Activated naive CD8-positive, alpha-beta T cell treated with anti-CD3 and anti-CD28 coated beads, Interleukin-2, amount 10 ng/mL, durations not matched to agents 7 days and 5 days (primary cell): ENCODE data around the gene THNSL1. TPM values are rescaled to one million over a fixed set of nuclear protein-coding genes. Genes with fewer than 3 reads are reported as not detected.
A peak's percentile ranks its signal among the peaks of the same experiment; 100 is the strongest.
"Not testable (repeated sequence)": the region's sequence is repeated elsewhere in the genome, so short reads cannot be mapped to it uniquely, and the experiment has no call there.

Source experiments
- ATAC-seq: fragments of 150-1000 bp; cut with Tn5 transposase; one replicate; pipeline ENCODE4 v1.10.0; 2021; ENCODE audit warnings: low read depth, moderate library complexity
- POLR2A ChIA-PET: fragments of 350-600 bp; sonication (Branson Sonifier 250); formaldehyde crosslinking; loops from one replicate; lab custom pipeline; 2021; ENCODE audit warnings: antibody characterized with exemption; lab: Charles Lee
- DNase-seq: peaks from one replicate; pipeline ENCODE4 v3.0.0; 2021
- H3K27ac Mint-ChIP-seq: one replicate; pipeline ENCODE4 v1.8.0; 2022; ENCODE audit warnings: mild to moderate bottlenecking, mixed read lengths
- H3K27me3 Mint-ChIP-seq: one replicate; pipeline ENCODE4 v1.8.0; 2022; ENCODE audit warnings: mild to moderate bottlenecking, moderate library complexity, mixed read lengths
- H3K36me3 Mint-ChIP-seq: one replicate; pipeline ENCODE4 v1.8.0; 2021; ENCODE audit warnings: mild to moderate bottlenecking, mixed read lengths
- H3K4me1 Mint-ChIP-seq: one replicate; pipeline ENCODE4 v1.8.0; 2021; ENCODE audit warnings: mixed read lengths
- H3K4me3 Mint-ChIP-seq: one replicate; pipeline ENCODE4 v1.8.0; 2022; ENCODE audit warnings: mild to moderate bottlenecking, moderate library complexity, mixed read lengths
- H3K9me3 Mint-ChIP-seq: one replicate; pipeline ENCODE4 v1.8.0; 2021; ENCODE audit warnings: mixed read lengths
- total RNA-seq, 2 experiments: library from RNA; stranded (reverse); gene quantifications; one replicate each; pipeline ENCODE4 v1.2.3, GENCODE V29; 2021

The THNSL1 gene
- total RNA-seq, 2 experiments from 2014 or later: 4.2 to 4.7 TPM

DNA sequence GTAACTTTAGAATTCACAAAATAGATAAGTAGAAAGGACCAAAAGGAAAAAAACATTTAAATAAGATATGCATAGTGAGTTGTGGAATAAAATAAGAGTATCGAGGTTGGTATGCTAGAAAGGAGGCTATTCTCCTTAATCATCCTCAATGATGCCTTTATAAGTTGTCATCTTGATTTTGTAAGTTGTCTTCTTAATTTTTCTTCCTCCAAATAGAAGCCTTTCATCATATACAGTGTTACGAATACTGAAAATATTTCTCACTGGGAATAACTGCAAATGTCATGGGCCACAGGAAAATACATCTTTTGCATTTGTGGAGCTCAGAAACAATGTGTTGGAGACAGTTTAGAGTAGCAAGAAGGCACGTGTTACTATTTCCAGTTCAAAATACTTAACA, 32.5 kb upstream of the THNSL1 start:
- POLR2A ChIA-PET: no interaction called here
- H3K9me3 Mint-ChIP-seq: no peaks in the 10 kb centered on the region
- ATAC-seq: no peak
- no peak overlapping the region for H3K27ac Mint-ChIP-seq
- peaks cover 4% of the 10 kb centered on the region for H3K36me3 Mint-ChIP-seq
- H3K4me1 Mint-ChIP-seq: peaks cover 10% of the 10 kb centered on the region
- H3K4me3 Mint-ChIP-seq: no peak overlapping the region
- H3K27me3 Mint-ChIP-seq: peaks cover 3% of the 10 kb centered on the region
- DNase-seq: no peak

- Mint-ChIP-seq H3K36me3 (peaks cover 4% of the 10 kb centered on the region), H3K4me3 (no peak overlapping the region), H3K27ac (no peak overlapping the region), H3K4me1 (peaks cover 10% of the 10 kb centered on the region), H3K27me3 (peaks cover 3% of the 10 kb centered on the region), H3K9me3 (no peaks in the 10 kb centered on the region)
- ATAC-seq (no peak), DNase-seq (no peak)
- POLR2A ChIA-PET: no interaction called here
Measured at GRCh38 chr10:24984906-24985305, 31.5 kb upstream of the THNSL1 start.

GRCh38 chr10:24988831-24989640, 27.4 kb upstream of the THNSL1 start:
- no peaks in the 10 kb centered on the region for H3K27me3 Mint-ChIP-seq
- ATAC-seq (no peak), DNase-seq (no peak)
- no peak overlapping the region for H3K4me3 Mint-ChIP-seq
- POLR2A ChIA-PET: no interaction called here
- no peaks in the 10 kb centered on the region for H3K9me3 Mint-ChIP-seq
- H3K27ac Mint-ChIP-seq: no peak overlapping the region
- H3K36me3 Mint-ChIP-seq: peaks cover 2% of the 10 kb centered on the region
- H3K4me1 Mint-ChIP-seq: no peaks in the 10 kb centered on the region

DNA sequence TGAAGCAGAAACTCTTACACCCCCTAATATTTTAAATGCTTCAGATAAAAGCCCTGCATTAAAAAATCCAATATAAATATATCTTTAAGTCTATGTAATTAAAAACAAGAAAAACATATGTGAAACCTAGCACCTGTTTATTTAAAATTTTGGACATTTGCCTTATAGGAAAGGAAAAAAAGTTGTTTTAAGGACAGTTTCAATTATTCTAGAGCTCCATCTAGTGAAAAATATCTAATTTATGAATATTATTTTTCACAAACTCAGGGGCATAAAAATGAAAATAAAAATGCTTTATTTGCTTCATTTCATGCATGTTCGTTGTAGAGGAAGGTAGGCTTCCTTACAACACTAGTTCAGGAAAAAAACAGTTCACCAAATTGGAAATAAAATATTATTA, 26.5 kb upstream of the THNSL1 start:
- Mint-ChIP-seq H3K27ac (no peak overlapping the region), H3K27me3 (no peaks in the 10 kb centered on the region), H3K9me3 (no peaks in the 10 kb centered on the region), H3K36me3 (no peaks in the 10 kb centered on the region), H3K4me1 (no peaks in the 10 kb centered on the region), H3K4me3 (no peak overlapping the region)
- no peak for ATAC-seq
- no peak for DNase-seq
- POLR2A ChIA-PET: no interaction called here

DNA sequence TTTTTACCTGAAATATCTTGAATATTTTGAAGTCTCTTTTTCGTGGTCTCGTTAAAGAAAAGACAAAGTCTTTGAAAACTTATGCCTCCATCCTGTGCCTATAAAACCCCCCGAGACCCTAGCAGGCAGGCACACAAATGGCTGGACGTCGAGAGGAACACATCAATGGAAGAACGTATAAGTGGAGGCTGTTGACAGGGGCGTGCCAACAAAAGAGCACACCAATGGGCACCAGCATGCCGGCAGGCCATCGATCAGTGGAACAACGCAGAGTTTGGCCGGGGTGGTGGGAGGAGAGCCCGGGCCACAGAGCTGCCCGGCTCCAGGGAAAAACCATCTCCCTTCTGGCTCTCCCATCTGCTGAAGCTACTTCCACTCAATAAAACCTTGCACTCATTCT, 25.1 kb upstream of the THNSL1 start:
- Mint-ChIP-seq H3K27ac (no peak overlapping the region), H3K27me3 (no peaks in the 10 kb centered on the region), H3K4me1 (no peaks in the 10 kb centered on the region), H3K9me3 (no peaks in the 10 kb centered on the region), H3K36me3 (no peaks in the 10 kb centered on the region), H3K4me3 (no peak overlapping the region)
- POLR2A ChIA-PET: no interaction called here
- ATAC-seq (no peak), DNase-seq (no peak)

DNA sequence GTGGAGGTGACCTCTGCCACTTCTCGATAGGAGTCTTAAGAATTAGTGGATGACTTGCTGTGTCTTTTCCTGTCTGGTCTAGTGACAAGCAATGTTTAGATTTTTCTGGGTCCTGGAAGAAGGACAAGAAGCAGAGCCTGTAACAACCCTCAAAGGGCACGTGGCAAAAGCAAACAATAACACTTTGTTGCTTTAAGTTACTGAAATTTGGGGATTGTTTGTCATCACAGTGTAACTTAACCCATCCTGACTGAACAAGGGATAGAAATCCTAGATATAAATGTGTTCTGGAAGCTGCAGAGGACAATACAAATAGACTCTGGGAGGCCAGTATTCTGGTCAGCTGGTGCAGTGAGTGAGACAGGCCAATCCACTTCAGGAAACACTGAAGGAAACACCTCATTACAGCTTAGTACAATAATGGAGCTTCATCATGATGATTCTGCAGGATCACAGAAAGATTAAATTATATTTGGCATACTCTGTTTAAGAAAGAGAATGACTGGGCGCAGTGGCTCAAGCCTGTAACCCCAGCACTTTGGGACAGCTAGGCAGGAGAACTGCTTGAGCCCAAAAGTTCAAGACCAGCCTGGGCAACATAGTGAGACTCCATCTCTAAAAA, 23.8 kb upstream of the THNSL1 start:
- no peak for ATAC-seq
- no peak for DNase-seq
- H3K4me3 Mint-ChIP-seq: no peak overlapping the region
- no peaks in the 10 kb centered on the region for H3K4me1 Mint-ChIP-seq
- H3K36me3 Mint-ChIP-seq: no peaks in the 10 kb centered on the region
- H3K27me3 Mint-ChIP-seq: no peaks in the 10 kb centered on the region
- POLR2A ChIA-PET: no interaction called here
- H3K9me3 Mint-ChIP-seq: no peaks in the 10 kb centered on the region
- no peak overlapping the region for H3K27ac Mint-ChIP-seq

DNA sequence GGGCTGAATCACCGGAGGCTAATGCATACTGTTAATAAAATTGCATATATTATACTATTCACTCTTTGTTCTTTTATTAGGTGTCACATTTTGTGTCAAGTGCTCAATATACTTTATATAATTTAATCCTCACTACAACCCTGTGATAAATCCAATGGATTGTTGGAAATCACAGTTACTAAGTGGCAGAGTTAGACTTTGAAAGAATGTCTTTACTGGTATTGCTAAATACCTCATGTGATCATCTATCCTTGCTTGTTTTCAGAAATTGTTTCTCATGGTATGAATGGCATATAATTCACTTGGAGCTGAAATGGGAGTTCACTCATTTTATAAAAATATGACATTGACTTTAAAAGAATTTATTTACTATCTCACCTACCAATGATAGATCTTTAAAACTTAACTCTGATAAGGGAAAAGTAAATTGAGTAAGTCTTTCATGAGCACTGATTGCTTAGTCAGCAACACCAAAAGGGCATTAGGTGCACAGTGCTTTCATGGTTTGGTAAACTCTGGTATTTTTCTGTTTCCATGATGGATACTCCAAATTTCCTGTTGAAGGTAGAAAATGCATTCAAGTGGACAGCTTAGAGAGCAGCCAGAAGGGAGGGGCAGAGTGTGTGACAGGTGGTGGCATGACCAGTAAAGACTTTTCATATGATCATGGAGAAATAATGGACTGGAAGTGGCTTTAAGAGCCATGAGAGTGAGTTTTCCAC, 23.0 kb upstream of the THNSL1 start:
- no peak for DNase-seq
- Mint-ChIP-seq H3K9me3 (no peaks in the 10 kb centered on the region), H3K4me3 (no peak overlapping the region), H3K27me3 (no peaks in the 10 kb centered on the region), H3K27ac (no peak overlapping the region), H3K36me3 (no peaks in the 10 kb centered on the region), H3K4me1 (no peaks in the 10 kb centered on the region)
- no peak for ATAC-seq
- POLR2A ChIA-PET: no interaction called here

- Mint-ChIP-seq H3K27ac (no peak overlapping the region), H3K9me3 (no peaks in the 10 kb centered on the region), H3K4me1 (no peaks in the 10 kb centered on the region), H3K4me3 (no peak overlapping the region), H3K27me3 (no peaks in the 10 kb centered on the region), H3K36me3 (no peaks in the 10 kb centered on the region)
- POLR2A ChIA-PET: no interaction called here
- DNase-seq (no peak), ATAC-seq (no peak)
Measured at GRCh38 chr10:24995072-24995471, 21.3 kb upstream of the THNSL1 start.

DNA sequence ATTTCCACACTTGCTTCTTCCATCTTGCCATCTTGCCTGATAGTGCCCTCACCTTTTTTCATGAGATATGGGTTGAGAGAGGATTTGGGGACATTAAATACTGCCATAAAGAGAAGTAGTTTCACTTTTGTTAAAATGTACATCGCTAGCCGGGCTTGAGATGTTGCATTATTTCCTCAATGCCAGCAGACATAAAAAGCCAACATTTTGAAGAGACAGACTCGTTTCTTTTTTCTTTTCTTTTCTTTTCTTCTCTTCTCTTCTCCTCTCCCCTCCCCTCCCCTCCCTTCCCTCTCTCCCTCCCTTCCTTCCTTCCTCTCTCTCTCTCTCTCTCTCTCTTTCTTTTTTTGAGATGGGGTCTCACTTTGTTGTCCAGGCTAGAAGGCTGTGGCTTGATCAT, 18.4 kb upstream of the THNSL1 start:
- no peak overlapping the region for H3K27ac Mint-ChIP-seq
- ATAC-seq: no peak
- no peaks in the 10 kb centered on the region for H3K36me3 Mint-ChIP-seq
- no peaks in the 10 kb centered on the region for H3K4me1 Mint-ChIP-seq
- H3K4me3 Mint-ChIP-seq: no peak overlapping the region
- POLR2A ChIA-PET: no interaction called here
- H3K27me3 Mint-ChIP-seq: peaks cover 6% of the 10 kb centered on the region
- DNase-seq: no peak
- H3K9me3 Mint-ChIP-seq: peaks cover 2% of the 10 kb centered on the region

DNA sequence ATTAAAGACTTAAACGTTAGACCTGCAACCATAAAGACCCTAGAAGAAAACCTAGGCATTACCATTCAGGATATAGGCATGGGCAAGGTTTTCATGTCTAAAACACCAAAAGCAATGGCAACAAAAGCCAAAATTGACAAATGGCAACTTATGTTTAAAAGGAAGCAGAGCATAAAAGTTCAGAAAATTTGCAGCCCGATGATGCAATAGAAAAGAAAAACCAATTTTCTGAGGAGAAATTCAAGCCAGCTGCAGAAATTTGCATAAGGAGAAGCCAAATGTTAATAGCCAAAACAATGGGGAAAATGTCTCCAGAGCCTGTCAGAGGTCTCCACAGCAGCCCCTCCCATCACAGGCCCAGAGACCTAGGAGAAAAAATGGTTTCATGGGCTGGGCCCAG, 4.8 kb upstream of the THNSL1 start:
- H3K36me3 Mint-ChIP-seq, H3K9me3 Mint-ChIP-seq, H3K27me3 Mint-ChIP-seq, DNase-seq, POLR2A ChIA-PET, H3K4me3 Mint-ChIP-seq, H3K27ac Mint-ChIP-seq, H3K4me1 Mint-ChIP-seq, ATAC-seq: not testable (repeated sequence)

- Mint-ChIP-seq H3K27me3 (no peaks in the 10 kb centered on the region), H3K4me3 (no peak overlapping the region), H3K9me3 (peaks cover 3% of the 10 kb centered on the region), H3K4me1 (peaks cover 12% of the 10 kb centered on the region), H3K27ac (no peak overlapping the region), H3K36me3 (peaks cover 2% of the 10 kb centered on the region)
- DNase-seq (no peak), ATAC-seq (no peak)
- POLR2A ChIA-PET: no interaction called here
Measured at GRCh38 chr10:25014579-25014978, 1.8 kb upstream of the THNSL1 start.

DNA sequence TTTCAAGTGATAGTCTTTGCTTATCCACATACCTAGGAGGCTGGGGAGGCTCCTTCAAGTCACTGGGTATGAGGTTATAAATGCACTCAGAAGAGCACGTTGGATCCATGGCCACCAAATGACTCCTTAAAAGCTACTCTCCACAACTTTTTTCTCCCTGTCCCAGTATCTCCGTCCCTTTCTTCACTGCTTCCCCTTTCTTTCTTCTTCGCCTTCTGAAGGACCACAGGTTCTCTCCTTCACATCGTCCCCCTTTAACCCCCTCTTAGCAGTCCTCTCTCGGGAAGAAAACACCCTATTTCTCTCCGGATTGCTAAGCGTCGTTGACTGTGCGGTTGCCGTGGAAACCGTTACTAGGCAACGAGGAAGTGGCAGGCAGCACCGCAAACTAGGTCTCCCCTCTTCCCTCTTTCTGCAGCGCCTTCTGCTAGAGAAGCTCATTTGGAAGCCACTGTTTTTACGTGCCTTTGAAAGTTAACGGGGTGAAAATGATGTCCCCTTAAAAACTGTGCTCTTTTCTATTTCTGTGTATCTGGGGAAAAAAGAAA, 510 bp upstream of the THNSL1 start, which contains the start of gene ENKUR:
Gene ENKUR (minus strand): TSS at position 331 of the 548 bp plus-strand sequence. CDS start 222 bp downstream, at position 109.
- Mint-ChIP-seq H3K27ac (peak within 1 kb of the TSS; percentile 90), H3K27me3 (no peaks in the 10 kb centered on the region), H3K9me3 (peaks cover 1% of the 10 kb centered on the region), H3K36me3 (peaks cover 2% of the 10 kb centered on the region), H3K4me1 (peaks cover 12% of the 10 kb centered on the region), H3K4me3 (peak within 1 kb of the TSS; percentile 94)
- POLR2A ChIA-PET: interaction anchor here (1.1 kb wide), 1 partner anchor 291 kb away, joined by 4 read pairs; no protein-coding TSS in a partner anchor
- DNase-seq (peak; percentile 83), ATAC-seq (peak; percentile 51)

DNA sequence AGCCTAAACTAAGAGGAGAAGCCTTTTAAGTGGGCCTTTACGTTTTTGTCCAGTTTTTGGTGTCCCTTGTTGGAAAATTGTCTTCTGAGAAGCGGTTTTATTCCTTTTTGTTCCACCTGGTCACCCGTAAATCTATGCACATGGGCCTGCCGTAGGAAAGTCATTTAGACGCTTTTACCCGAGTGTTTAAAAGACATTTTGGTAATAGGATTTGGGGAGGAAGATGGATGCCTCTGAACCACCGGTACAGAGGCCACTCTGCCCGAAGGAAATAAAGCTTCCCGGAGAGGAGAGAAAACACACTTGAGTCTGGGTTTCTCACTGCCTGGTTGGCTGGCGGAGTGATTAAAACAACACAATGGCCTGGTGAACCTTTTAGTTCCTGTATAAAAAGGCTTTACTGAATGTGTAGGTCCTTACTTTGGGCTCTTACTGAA, 760 bp downstream of the THNSL1 start:
- Mint-ChIP-seq H3K27me3 (no peaks in the 10 kb centered on the region), H3K4me1 (peaks cover 12% of the 10 kb centered on the region), H3K9me3 (peaks cover 1% of the 10 kb centered on the region), H3K36me3 (peaks cover 2% of the 10 kb centered on the region), H3K27ac (peak overlapping the region; percentile 90), H3K4me3 (peak overlapping the region; percentile 94)
- DNase-seq (peak; percentile 27), ATAC-seq (no peak)
- POLR2A ChIA-PET: interaction anchor here (1.1 kb wide), 1 partner anchor 135 kb away, joined by 3 read pairs; no protein-coding TSS in a partner anchor
